NT2/D1 (cell line): ENCODE measurements around the gene HSD3B1.

ENCODE experiments used
- SUZ12 ChIP-seq: IDR thresholded peaks from 2 replicates; pipeline ENCODE4 v1.6.1; 2011; ENCODE audit not compliant: insufficient read length, insufficient read depth; ENCODE audit errors: extremely low read depth
- YY1 ChIP-seq: IDR thresholded peaks from 2 replicates; pipeline ENCODE4 v1.6.1; 2011; ENCODE audit not compliant: insufficient read length, insufficient read depth
- ZNF274 ChIP-seq: IDR thresholded peaks from 2 replicates; pipeline ENCODE4 v1.6.1; 2011; ENCODE audit warnings: mild to moderate bottlenecking, low read depth, low read length

DNA sequence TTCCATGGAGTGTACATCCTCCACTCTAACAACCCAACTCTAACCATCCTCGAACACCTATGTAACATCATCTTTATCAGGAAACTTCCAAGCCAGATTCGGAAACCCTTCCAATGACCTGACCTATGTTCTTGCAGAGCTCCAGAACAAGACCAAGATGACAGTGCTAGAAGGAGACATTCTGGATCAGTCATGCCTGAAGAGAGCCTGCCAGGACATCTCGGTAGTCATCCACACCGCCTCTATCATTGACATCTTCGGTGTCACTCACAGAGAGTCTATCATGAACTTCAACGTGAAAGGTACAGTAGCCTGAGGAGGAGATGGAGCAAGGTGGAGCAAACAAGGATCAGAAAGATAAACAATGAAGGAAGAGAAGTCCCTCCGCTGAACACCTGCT, 36.1 kb upstream of the HSD3B1 start:
- TF ChIP-seq YY1 (no peak), ZNF274 (no peak), SUZ12 (no peak)
